HFF-Myc (cell line): ENCODE results near the gene PTDSS2.
A peak's percentile ranks its signal among the peaks of the same experiment; 100 is the strongest.

Experiments used
- DNase-seq: peaks from one replicate; pipeline ENCODE4 v3.0.0-alpha.2; 2011; ENCODE audit warnings: low read depth; ENCODE audit errors: extremely low read depth
- H3K4me3 ChIP-seq: replicated peaks from 2 replicates; pipeline ENCODE4 v1.5.1; 2011; ENCODE audit warnings: low read depth, mild to moderate bottlenecking, control low read depth, low read length
- CTCF ChIP-seq: IDR thresholded peaks from 2 replicates; pipeline ENCODE4 v1.5.1; 2012; ENCODE audit warnings: mild to moderate bottlenecking, low read depth, low read length, control low read depth; ENCODE audit errors: missing control alignments

Gene PTDSS2

DNA sequence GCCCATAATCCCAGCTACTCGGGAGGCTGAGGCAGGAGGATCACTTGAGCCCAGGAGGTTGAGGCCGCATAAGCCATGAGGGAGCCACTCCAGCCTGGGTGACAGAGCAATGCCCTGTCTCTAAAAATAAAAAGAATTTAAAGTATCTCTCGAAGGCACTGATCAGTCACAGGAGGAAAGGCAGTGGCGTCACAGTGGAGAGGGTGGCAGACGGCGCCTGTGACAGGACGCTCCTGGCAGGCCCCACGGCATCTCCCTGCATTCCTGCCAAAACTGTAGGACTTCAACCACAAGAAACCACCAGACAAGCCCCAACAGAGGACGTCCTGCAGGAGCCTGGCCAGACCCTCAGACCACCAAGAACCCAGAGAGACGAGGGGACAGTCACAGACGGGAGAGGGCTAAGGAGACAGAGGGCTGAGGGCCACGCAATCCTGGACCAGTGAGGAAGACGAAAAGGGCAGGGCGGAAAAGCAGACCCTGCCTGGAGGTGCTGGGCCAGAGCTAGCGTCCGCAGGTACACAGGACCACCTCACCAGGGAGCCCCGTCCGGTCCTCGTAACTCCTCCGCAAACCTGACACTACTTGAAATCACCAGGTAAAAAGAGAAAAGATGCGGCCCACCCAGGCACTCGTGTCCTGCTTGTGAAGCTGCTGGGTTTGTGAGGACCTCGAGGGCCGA, 51.1 kb downstream of the PTDSS2 start:
- no peak overlapping the region for H3K4me3 ChIP-seq
- TF ChIP-seq CTCF = no peak
- no peak for DNase-seq

GRCh38 chr11:501683-502287, 51.7 kb downstream of the PTDSS2 start:
- no peak for TF ChIP-seq CTCF
- H3K4me3 ChIP-seq = no peak overlapping the region
- no peak for DNase-seq

DNA sequence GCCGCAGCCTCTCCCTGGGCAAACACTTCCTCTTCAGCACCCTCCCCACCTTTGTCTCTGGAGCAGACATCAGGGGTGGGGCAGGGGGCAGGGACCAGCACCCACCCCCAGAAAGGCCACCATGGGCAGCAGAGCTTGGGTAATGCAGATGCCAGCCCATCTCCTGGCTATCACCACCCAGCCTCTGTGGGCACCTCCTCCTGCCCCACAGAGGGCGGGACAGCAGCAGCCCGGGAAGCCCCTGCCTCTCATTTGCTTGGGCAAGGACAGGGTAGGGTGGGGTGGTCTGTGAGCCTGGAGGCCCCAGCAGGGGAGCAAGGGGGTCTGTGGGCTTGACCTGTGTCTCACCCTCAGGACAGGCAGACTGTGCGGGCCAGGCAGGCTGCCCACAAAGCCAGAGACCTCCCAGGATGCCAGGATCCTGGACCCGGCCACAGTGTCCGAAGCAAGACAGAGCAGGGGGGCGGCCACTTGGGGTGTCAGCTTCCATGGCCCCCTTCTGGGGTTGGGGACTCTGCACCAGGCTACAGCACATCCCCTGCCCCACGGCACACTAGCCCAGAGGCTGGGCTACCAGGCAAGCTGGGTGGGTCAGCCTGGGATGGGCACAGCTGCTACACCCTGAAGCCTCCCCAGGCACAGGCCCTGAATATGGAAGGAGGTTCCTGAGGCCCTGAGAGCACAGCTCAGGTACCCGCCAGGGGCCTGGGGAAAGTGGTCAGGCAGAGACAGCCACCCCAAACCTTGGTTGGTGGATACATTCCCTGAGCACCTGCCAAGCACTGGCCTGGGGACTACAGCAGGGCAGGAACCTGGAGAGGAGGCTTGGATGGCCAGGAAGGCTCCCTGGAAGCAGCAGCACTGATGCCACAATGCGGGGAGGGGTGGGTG, 52.5 kb downstream of the PTDSS2 start:
- TF ChIP-seq CTCF = no peak
- no peak for DNase-seq
- H3K4me3 ChIP-seq = no peak overlapping the region

DNA sequence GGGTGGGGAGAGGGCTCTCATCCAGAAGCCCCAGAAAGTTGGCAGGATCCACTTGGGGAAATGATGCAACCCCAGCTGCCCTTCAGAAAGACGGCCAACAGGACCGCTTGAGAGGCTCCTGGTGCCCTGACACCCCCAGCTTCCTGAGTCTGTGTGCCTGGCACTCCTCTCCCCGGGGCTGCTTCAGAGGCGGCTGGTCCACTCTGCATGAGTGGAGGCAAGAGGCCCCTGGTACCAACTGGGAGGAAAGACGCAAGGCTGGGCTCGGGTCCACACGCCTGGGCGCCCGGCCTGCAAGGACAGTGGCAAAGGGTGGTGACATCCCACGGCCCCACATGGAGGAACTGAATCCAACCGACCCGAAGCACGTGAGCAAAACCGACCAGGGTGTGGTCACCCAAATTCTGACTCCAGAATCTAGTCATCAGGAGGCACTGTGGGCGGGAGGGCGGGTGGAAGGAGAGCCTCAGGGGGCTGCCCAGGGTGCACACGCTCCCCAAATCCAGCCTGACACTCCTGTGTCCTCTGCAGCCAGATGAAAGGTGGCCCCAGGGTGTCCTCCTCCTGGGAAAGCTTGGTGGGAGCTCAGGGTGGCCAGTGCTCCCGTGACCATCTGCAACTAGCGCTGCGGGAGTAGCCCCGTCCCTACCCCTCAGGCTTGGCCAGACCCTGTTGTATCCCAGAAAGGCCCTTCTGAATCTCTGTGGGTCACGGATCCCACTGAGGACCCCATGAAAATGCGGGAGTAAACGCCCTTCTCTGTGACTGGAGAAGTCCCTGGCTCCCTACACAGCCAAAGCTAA, 53.3 kb downstream of the PTDSS2 start:
- no peak for DNase-seq
- H3K4me3 ChIP-seq = peak overlapping the region; percentile 83
- no peak for TF ChIP-seq CTCF

- peak overlapping the region; percentile 83 for H3K4me3 ChIP-seq
- no peak for DNase-seq
- TF ChIP-seq CTCF = no peak
Observed at GRCh38 chr11:504053-504993, 54.2 kb downstream of the PTDSS2 start.
